B cell (primary cell): ENCODE results near the gene ZNF28. TPM values are rescaled to one million over a fixed set of nuclear protein-coding genes. Genes with fewer than 3 reads are reported as not detected.

Experiments used
- ATAC-seq: fragments of 200-7000 bp; cut with Tn5 transposase; one replicate; pipeline ENCODE4 v1.10.0; 2021; ENCODE audit warnings: low read depth, mild to moderate bottlenecking, moderate number of reproducible peaks, moderate library complexity
- CTCF ChIA-PET: fragments of 350-600 bp; sonication (Branson Sonifier 250); formaldehyde crosslinking; loops from one replicate; lab custom pipeline; 2021; ENCODE audit warnings: antibody characterized with exemption, inconsistent platforms; lab: Charles Lee
- POLR2A ChIA-PET: fragments of 350-600 bp; sonication (Branson Sonifier 250); formaldehyde crosslinking; loops from one replicate; lab custom pipeline; 2021; ENCODE audit warnings: antibody characterized with exemption; lab: Charles Lee
- DNase-seq: peaks from one replicate; pipeline ENCODE4 v3.0.0; 2013
- H2AFZ ChIP-seq: 2 replicates; pipeline ENCODE4 v1.6.1; 2012; ENCODE audit warnings: mild to moderate bottlenecking, low read depth, low read length; ENCODE audit not compliant: insufficient read depth, poor library complexity, severe bottlenecking
- H3K27ac ChIP-seq, 2 donors: 1 replicate in 1 of 2; 2 replicates in 1 of 2; pipeline ENCODE4 v1.5.1; 2012 to 2013; ENCODE audit warnings: low read length in 2 of 2, mild to moderate bottlenecking in 2 of 2, moderate library complexity in 1 of 2
- H3K27me3 ChIP-seq, 4 experiments: fragments of 200-600 bp in 1 of 4; sonication (generic) in 1 of 4; replicated peaks in 1 of 4; 1 replicate in 2 of 4; 2 replicates in 2 of 4; pipeline versions ENCODE4 v1.6.1 to v1.7.0; 2013 to 2016; ENCODE audit warnings: low read length in 3 of 4, mild to moderate bottlenecking in 2 of 4, mixed read lengths in 1 of 4, moderate library complexity in 1 of 4; ENCODE audit not compliant: insufficient read depth in 4 of 4, control insufficient read depth in 3 of 4; ENCODE audit errors: control extremely low read depth in 1 of 4
- H3K36me3 ChIP-seq, 2 experiments: replicated peaks in 1 of 2; 1 replicate in 1 of 2; 2 replicates in 1 of 2; pipeline versions ENCODE4 v1.6.1 to v1.7.1; 2013; ENCODE audit warnings: low read length in 1 of 2; ENCODE audit not compliant: insufficient read depth in 2 of 2, control insufficient read depth in 1 of 2; ENCODE audit errors: control extremely low read depth in 1 of 2, extremely low read depth in 1 of 2
- H3K4me1 ChIP-seq, 2 donors: fragments of 200-600 bp in 1 of 2; sonication (generic) in 1 of 2; 1 replicate in 1 of 2; 2 replicates in 1 of 2; pipeline versions ENCODE4 v1.5.1 to v1.6.1; 2013 to 2017; ENCODE audit warnings: low read length in 2 of 2; ENCODE audit not compliant: control insufficient read depth in 2 of 2, insufficient read depth in 2 of 2
- H3K4me2 ChIP-seq: replicated peaks from 2 replicates; pipeline ENCODE3; 2012; ENCODE audit warnings: mild to moderate bottlenecking, low read depth, low read length; ENCODE audit not compliant: poor library complexity, severe bottlenecking
- H3K4me3 ChIP-seq, 5 experiments: fragments of 200-600 bp in 1 of 5; sonication (generic) in 1 of 5; 1 replicate in 3 of 5; 2 replicates in 2 of 5; pipeline versions ENCODE4 v1.5.1 to v1.7.0; 2011 to 2016; ENCODE audit warnings: low read length in 4 of 5, mild to moderate bottlenecking in 4 of 5, low read depth in 2 of 5, control low read depth in 1 of 5, moderate library complexity in 1 of 5; ENCODE audit not compliant: insufficient read depth in 1 of 5; ENCODE audit errors: control extremely low read depth in 1 of 5, extremely low read depth in 1 of 5
- H3K79me2 ChIP-seq: fragments of 200-600 bp; sonication (generic); one replicate; pipeline ENCODE4 v1.6.0; 2016; ENCODE audit warnings: low read length; ENCODE audit not compliant: control insufficient read depth, insufficient read depth
- H3K9ac ChIP-seq: fragments of 200-600 bp; sonication (generic); 2 replicates; pipeline ENCODE4 v1.6.1; 2017; ENCODE audit warnings: mild to moderate bottlenecking, low read length, moderate library complexity
- H3K9me3 ChIP-seq, 3 donors: one replicate each; pipeline versions ENCODE4 v1.6.1 to v1.7.1; 2013; ENCODE audit warnings: low read length in 2 of 3; ENCODE audit not compliant: control insufficient read depth in 2 of 3, insufficient read depth in 1 of 3; ENCODE audit errors: control extremely low read depth in 1 of 3
- H4K20me1 ChIP-seq: 2 replicates; pipeline ENCODE4 v1.6.0; 2012; ENCODE audit warnings: mild to moderate bottlenecking, low read length; ENCODE audit not compliant: insufficient read depth, control insufficient read depth, poor library complexity, severe bottlenecking
- H3K27ac Mint-ChIP-seq: one replicate; pipeline ENCODE4 v1.8.0; 2021; ENCODE audit warnings: mixed read lengths
- H3K27me3 Mint-ChIP-seq: one replicate; pipeline ENCODE4 v1.8.0; 2021; ENCODE audit warnings: mixed read lengths
- H3K4me1 Mint-ChIP-seq: one replicate; pipeline ENCODE4 v1.8.0; 2021; ENCODE audit warnings: mixed read lengths
- H3K4me3 Mint-ChIP-seq: one replicate; pipeline ENCODE4 v1.8.0; 2021; ENCODE audit warnings: mixed read lengths
- H3K9me3 Mint-ChIP-seq: one replicate; pipeline ENCODE4 v1.8.0; 2022; ENCODE audit warnings: mixed read lengths; ENCODE audit not compliant: insufficient read depth
- EZH2 ChIP-seq: IDR thresholded peaks from 2 replicates; pipeline ENCODE4 v1.6.1; 2012; ENCODE audit warnings: borderline replicate concordance, low read depth, mild to moderate bottlenecking, moderate library complexity, low read length; ENCODE audit not compliant: insufficient read depth, poor library complexity, severe bottlenecking
- WGBS: methylation state at CpG from one replicate; pipeline ENCODE4 v1.1.5; 2013; ENCODE audit warnings: missing lambda C conversion rate; ENCODE audit not compliant: insufficient coverage; 5-methylcytosine and 5-hydroxymethylcytosine counted together
- intact Hi-C: fragments of 100-400 bp; cut with micrococcal nuclease; formaldehyde crosslinking; loops from one replicate; pipeline ENCODE4 v1.10.0; 2022
- polyA plus RNA-seq: library from polyadenylated mRNA; depleted of rRNA; stranded (reverse); fragments of >200 nt; gene quantifications from 2 replicates; pipeline ENCODE4 v1.2.3, GENCODE V29; 2012
- total RNA-seq, 2 donors: library from RNA; stranded (reverse); fragments of 120-200 nt in 1 of 2; gene quantifications; 1 replicate in 1 of 2; 2 replicates in 1 of 2; pipeline versions ENCODE4 v1.2.3 to v1.2.4, GENCODE V29; 2013 to 2022
- TF ChIP-seq, protein P1 (sequence below): fragments of 200-600 bp; IDR thresholded peaks from one replicate; pipeline ENCODE4 v1.8.0; 2022; ENCODE audit warnings: antibody characterized with exemption, mild to moderate bottlenecking

ZNF28 gene
- total and polyA plus RNA-seq, 2 donors (not counting 1 experiment from before 2014, with no cell fraction given): 3.7 to 27.4 TPM

DNA sequence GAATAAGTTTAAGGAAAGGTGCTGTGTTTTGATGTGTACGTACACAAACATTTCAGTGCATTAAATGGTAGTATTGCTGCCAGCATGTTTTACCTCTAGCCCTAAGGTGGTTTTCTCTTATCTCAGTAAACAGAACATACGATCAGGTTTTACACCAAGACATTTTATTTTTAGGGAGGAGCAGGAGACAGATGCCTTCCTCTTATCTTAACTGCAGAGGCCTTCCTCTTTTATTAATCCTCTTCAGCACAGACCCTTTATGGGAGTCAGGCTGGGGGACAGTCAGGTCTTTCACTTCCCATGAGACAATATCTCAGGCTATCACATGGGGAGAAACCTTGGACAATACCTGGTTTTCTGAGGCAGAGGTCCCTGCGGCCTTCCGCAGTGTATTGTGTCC lies 71.7 kb downstream of the ZNF28 start:
- CTCF ChIA-PET: interaction anchor here (0.8 to 1.3 kb wide), 2 partner anchors 406 to 502 kb away, joined by 4 to 8 read pairs; no protein-coding TSS in a partner anchor
- H3K27ac Mint-ChIP-seq: no peak overlapping the region
- no peak for DNase-seq
- no peaks in the 10 kb centered on the region for H3K9me3 ChIP-seq
- TF ChIP-seq EZH2: no peak
- TF ChIP-seq, protein P1, sequence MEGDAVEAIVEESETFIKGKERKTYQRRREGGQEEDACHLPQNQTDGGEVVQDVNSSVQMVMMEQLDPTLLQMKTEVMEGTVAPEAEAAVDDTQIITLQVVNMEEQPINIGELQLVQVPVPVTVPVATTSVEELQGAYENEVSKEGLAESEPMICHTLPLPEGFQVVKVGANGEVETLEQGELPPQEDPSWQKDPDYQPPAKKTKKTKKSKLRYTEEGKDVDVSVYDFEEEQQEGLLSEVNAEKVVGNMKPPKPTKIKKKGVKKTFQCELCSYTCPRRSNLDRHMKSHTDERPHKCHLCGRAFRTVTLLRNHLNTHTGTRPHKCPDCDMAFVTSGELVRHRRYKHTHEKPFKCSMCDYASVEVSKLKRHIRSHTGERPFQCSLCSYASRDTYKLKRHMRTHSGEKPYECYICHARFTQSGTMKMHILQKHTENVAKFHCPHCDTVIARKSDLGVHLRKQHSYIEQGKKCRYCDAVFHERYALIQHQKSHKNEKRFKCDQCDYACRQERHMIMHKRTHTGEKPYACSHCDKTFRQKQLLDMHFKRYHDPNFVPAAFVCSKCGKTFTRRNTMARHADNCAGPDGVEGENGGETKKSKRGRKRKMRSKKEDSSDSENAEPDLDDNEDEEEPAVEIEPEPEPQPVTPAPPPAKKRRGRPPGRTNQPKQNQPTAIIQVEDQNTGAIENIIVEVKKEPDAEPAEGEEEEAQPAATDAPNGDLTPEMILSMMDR: no peak
- no peak overlapping the region for H2AFZ ChIP-seq
- no peaks in the 10 kb centered on the region for H3K27me3 Mint-ChIP-seq
- no peaks in the 10 kb centered on the region for H3K79me2 ChIP-seq
- peaks cover 0 to 3% of the 10 kb centered on the region in 2 donors for H3K4me1 ChIP-seq
- no peak for ATAC-seq
- H3K9ac ChIP-seq: no peak overlapping the region
- no CpG with 5 or more reads among the region's 4 CpGs for WGBS
- no peak overlapping the region for H3K4me3 ChIP-seq
- H3K9me3 Mint-ChIP-seq: no peaks in the 10 kb centered on the region
- no peak overlapping the region for H3K27ac ChIP-seq
- no peaks in the 10 kb centered on the region for H3K27me3 ChIP-seq
- H3K4me2 ChIP-seq: no peak overlapping the region
- H3K4me3 Mint-ChIP-seq: no peak overlapping the region
- intact Hi-C loops: no loop called here
- POLR2A ChIA-PET: no interaction called here
- H4K20me1 ChIP-seq: no peaks in the 10 kb centered on the region
- H3K36me3 ChIP-seq: no peaks in the 10 kb centered on the region
- H3K4me1 Mint-ChIP-seq: no peaks in the 10 kb centered on the region

DNA sequence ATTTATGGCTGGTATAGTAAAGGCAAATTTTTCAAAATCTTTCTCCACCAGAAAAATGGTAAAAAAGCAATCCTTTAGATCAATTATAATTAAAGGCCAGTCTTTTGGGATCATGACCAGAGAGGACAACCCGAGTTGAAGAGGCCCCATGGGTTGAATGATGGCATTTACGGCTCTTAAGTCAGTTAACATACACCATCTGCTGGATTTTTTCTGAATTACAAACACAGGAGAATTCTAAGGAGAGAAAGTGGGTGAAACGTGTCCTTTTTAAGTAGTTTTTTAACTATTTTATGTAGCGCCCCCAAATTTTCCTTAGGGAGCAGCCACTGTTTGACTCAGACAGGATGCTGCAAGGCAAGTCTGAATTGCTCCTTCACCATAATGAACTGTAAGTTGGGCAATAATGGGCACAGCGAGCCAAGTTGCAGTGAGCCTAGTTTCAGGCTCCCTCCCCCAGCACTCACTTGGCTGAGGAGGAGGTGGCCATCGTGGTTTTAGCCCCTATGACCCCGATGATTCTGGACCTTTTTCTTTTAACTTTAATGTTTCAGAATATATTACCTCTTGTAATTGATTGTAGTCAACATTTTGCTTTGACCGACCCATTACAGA lies 73.0 kb downstream of the ZNF28 start:
- no peak for ATAC-seq
- 50% methylated on average over 4 of the region's 8 CpGs for WGBS
- CTCF ChIA-PET: interaction anchor here (1.3 to 1.8 kb wide), 2 partner anchors 500 to 501 kb away, joined by 8 to 12 read pairs; no protein-coding TSS in a partner anchor

More for the DNA sequence above, 73.0 kb downstream of the ZNF28 start:
- peaks cover 0 to 3% of the 10 kb centered on the region in 2 donors for H3K4me1 ChIP-seq
- no peak overlapping the region for H3K4me3 Mint-ChIP-seq
- H3K9ac ChIP-seq: no peak overlapping the region
- no peak for TF ChIP-seq EZH2
- TF ChIP-seq, protein P1: peak; percentile 59
- H3K27me3 ChIP-seq: no peaks in the 10 kb centered on the region
- no peaks in the 10 kb centered on the region for H3K27me3 Mint-ChIP-seq
- H3K79me2 ChIP-seq: no peaks in the 10 kb centered on the region
- no peak overlapping the region for H3K27ac ChIP-seq
- H2AFZ ChIP-seq: no peak overlapping the region
- no peak overlapping the region for H3K4me2 ChIP-seq
- intact Hi-C loops: no loop called here
- DNase-seq: peak; percentile 60
- no peaks in the 10 kb centered on the region for H3K36me3 ChIP-seq
- H3K4me1 Mint-ChIP-seq: no peaks in the 10 kb centered on the region
- POLR2A ChIA-PET: no interaction called here
- no peaks in the 10 kb centered on the region for H3K9me3 ChIP-seq
- no peak overlapping the region for H3K27ac Mint-ChIP-seq
- no peaks in the 10 kb centered on the region for H4K20me1 ChIP-seq
- no peaks in the 10 kb centered on the region for H3K9me3 Mint-ChIP-seq
- H3K4me3 ChIP-seq: no peak overlapping the region
